ENCODE results near the gene POLRMT.

DNA sequence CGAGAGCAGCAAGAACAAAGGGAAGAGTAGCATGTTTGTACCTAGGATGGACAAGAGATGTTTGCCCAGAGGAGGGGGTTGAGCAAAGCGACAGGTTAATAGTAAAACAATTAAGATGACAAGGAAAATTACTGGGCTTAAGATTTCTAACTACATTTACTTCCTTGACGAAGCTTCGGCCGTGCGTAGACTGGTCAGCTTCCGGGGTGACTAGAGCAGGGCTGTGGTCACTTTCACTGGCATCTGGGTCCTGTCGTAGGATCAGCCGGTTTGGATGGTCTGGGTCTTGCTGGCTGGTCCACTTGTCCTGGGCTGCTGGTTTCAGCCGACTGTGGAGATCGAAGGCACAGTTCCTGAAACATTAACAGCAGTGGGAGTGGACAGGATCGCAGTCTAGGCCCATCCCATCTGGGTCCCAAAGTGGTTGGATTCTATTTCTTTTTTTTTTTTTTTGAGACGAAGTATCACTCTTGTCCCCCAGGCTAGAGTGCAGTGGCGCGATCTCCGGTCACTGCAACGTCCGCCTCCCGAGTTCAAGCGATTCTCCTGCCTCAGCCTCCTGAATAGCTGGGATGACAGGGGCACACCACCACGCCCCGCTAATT, 65.9 kb downstream of the POLRMT start:
- TF ChIP-seq RAD21 (IDR thresholded peaks at IDR 0.05) (no peak), SP1 (IDR thresholded peaks at IDR 0.05) (no peak), TAF1 (conservative IDR thresholded peaks at IDR 0.05) (no peak), JUND (IDR thresholded peaks at IDR 0.05) (no peak), RXRA (IDR thresholded peaks at IDR 0.05) (no peak), FOXA1 (IDR thresholded peaks at IDR 0.05) (no peak), YY1 (IDR thresholded peaks at IDR 0.05) (no peak)
- TF ChIP-seq, protein P1, sequence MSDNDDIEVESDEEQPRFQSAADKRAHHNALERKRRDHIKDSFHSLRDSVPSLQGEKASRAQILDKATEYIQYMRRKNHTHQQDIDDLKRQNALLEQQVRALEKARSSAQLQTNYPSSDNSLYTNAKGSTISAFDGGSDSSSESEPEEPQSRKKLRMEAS (IDR thresholded peaks at IDR 0.05) = no peak
- TF ChIP-seq, protein P2, sequence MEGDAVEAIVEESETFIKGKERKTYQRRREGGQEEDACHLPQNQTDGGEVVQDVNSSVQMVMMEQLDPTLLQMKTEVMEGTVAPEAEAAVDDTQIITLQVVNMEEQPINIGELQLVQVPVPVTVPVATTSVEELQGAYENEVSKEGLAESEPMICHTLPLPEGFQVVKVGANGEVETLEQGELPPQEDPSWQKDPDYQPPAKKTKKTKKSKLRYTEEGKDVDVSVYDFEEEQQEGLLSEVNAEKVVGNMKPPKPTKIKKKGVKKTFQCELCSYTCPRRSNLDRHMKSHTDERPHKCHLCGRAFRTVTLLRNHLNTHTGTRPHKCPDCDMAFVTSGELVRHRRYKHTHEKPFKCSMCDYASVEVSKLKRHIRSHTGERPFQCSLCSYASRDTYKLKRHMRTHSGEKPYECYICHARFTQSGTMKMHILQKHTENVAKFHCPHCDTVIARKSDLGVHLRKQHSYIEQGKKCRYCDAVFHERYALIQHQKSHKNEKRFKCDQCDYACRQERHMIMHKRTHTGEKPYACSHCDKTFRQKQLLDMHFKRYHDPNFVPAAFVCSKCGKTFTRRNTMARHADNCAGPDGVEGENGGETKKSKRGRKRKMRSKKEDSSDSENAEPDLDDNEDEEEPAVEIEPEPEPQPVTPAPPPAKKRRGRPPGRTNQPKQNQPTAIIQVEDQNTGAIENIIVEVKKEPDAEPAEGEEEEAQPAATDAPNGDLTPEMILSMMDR (IDR thresholded peaks at IDR 0.05; ENCODE audit: low read depth, low read length, missing input control) = no peak
- TF ChIP-seq, protein P3, sequence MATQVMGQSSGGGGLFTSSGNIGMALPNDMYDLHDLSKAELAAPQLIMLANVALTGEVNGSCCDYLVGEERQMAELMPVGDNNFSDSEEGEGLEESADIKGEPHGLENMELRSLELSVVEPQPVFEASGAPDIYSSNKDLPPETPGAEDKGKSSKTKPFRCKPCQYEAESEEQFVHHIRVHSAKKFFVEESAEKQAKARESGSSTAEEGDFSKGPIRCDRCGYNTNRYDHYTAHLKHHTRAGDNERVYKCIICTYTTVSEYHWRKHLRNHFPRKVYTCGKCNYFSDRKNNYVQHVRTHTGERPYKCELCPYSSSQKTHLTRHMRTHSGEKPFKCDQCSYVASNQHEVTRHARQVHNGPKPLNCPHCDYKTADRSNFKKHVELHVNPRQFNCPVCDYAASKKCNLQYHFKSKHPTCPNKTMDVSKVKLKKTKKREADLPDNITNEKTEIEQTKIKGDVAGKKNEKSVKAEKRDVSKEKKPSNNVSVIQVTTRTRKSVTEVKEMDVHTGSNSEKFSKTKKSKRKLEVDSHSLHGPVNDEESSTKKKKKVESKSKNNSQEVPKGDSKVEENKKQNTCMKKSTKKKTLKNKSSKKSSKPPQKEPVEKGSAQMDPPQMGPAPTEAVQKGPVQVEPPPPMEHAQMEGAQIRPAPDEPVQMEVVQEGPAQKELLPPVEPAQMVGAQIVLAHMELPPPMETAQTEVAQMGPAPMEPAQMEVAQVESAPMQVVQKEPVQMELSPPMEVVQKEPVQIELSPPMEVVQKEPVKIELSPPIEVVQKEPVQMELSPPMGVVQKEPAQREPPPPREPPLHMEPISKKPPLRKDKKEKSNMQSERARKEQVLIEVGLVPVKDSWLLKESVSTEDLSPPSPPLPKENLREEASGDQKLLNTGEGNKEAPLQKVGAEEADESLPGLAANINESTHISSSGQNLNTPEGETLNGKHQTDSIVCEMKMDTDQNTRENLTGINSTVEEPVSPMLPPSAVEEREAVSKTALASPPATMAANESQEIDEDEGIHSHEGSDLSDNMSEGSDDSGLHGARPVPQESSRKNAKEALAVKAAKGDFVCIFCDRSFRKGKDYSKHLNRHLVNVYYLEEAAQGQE (IDR thresholded peaks at IDR 0.05) = no peak

Measured in liver (tissue), 3 donors.